Neural cell (in vitro differentiated cells): ENCODE data around the gene GFPT2.

Source experiments
- CTCF ChIP-seq: fragments of 450-650 bp; IDR thresholded peaks from 2 replicates; pipeline ENCODE4 v1.5.1; 2014; ENCODE audit warnings: antibody characterized with exemption, mild to moderate bottlenecking, moderate library complexity; ENCODE audit not compliant: poor library complexity, severe bottlenecking
- EZH2 ChIP-seq: fragments of 200-600, 300-800 bp; shearing (Covaris generic), sonication (generic); IDR thresholded peaks from 2 replicates; pipeline ENCODE4 v1.6.1; 2014; ENCODE audit warnings: antibody characterized with exemption, low read length, borderline replicate concordance, mild to moderate bottlenecking; ENCODE audit not compliant: insufficient read depth, poor library complexity, severe bottlenecking
- POLR2AphosphoS5 ChIP-seq: IDR thresholded peaks from 2 replicates; pipeline ENCODE4 v1.6.1; 2012
- RAD21 ChIP-seq: fragments of 450-650 bp; conservative IDR thresholded peaks from 2 replicates; pipeline ENCODE4 v1.6.1; 2014; ENCODE audit warnings: antibody characterized with exemption, mild to moderate bottlenecking, moderate library complexity
- SMC3 ChIP-seq: fragments of 450-650 bp; conservative IDR thresholded peaks from 2 replicates; pipeline ENCODE4 v1.6.1; 2014; ENCODE audit warnings: antibody characterized with exemption, mild to moderate bottlenecking, moderate library complexity; ENCODE audit not compliant: poor library complexity
- TAF1 ChIP-seq: IDR thresholded peaks from 2 replicates; pipeline ENCODE4 v1.6.1; 2012; ENCODE audit warnings: low read depth

DNA sequence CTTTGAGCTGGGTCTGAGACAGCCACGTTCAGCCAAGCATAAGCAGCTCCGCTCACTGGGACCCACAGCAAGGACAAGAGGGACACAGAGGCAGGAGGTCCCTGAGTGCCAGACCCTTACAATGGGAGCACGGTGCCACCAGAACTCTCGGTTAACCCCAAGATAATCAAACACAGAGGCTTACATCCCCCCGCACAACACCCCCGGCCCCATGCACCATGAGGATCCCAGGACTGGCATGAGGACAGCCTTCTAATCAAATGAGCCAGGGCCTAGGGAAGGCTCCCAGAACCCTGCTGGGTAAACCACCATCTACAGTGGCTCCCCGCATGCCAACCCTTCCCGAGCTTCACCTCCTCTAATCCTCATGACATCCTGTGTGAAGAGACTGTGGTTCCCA, 7.4 kb downstream of the GFPT2 start:
- no peak for TF ChIP-seq CTCF
- no peak for TF ChIP-seq TAF1
- TF ChIP-seq SMC3, result no peak
- no peak for TF ChIP-seq EZH2
- no peak for TF ChIP-seq POLR2AphosphoS5
- no peak for TF ChIP-seq RAD21
